PC-3 (cell line): Measurements from ENCODE around the gene C2CD3.

Experiments used
- EZH2 ChIP-seq: fragments of 300-600 bp; sonication (generic); IDR thresholded peaks from one replicate; pipeline ENCODE4 v1.6.1; 2017; ENCODE audit warnings: antibody characterized with exemption, mild to moderate bottlenecking, low read length; ENCODE audit not compliant: unreplicated experiment
- TF ChIP-seq, protein P1 (sequence below): fragments of 300-600 bp; sonication (generic); conservative IDR thresholded peaks from 2 replicates; pipeline ENCODE4 v1.5.1; 2017; ENCODE audit warnings: antibody characterized with exemption, low read depth, mild to moderate bottlenecking, low read length

DNA sequence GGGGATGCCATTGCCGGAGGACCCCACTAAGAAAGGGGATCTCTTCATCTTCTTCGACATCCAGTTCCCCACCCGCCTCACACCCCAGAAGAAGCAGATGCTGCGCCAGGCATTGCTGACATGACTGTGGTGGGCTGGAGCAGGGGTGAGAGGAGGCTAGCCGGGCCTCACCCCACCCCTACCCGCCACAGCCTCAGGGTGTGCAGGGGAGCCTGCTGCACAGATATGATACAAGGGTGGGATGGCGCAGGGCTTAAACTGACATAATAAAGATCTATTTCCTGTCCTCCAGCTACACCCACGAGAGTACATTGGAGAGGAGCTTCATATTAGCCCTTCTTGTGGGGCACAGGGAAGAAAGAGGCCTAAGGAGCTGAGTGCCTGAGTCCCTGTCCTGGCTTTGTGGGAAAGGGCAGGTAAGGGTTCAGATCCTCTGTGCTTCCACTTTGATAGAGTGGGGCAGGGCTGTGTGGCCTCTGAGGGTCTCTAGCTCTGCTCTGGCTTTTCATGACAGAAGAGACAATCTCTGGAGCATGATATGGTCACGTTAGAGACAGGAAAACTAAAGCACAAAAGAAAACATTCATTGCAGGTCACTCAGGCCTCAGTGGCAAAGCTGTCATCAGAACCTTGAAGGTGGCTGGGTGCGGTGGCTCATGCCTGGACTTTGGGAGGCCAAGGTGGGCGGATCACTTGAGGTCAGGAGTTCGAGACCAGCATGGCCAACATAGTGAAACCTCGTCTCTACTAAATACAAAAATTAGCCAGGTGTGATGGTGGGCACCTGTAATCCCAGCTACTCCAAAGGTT is 200.6 kb downstream of the C2CD3 start:
- TF ChIP-seq, protein P1, sequence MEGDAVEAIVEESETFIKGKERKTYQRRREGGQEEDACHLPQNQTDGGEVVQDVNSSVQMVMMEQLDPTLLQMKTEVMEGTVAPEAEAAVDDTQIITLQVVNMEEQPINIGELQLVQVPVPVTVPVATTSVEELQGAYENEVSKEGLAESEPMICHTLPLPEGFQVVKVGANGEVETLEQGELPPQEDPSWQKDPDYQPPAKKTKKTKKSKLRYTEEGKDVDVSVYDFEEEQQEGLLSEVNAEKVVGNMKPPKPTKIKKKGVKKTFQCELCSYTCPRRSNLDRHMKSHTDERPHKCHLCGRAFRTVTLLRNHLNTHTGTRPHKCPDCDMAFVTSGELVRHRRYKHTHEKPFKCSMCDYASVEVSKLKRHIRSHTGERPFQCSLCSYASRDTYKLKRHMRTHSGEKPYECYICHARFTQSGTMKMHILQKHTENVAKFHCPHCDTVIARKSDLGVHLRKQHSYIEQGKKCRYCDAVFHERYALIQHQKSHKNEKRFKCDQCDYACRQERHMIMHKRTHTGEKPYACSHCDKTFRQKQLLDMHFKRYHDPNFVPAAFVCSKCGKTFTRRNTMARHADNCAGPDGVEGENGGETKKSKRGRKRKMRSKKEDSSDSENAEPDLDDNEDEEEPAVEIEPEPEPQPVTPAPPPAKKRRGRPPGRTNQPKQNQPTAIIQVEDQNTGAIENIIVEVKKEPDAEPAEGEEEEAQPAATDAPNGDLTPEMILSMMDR, result no peak
- TF ChIP-seq EZH2, result no peak
